Measurements from ENCODE around the gene KLK14.

Gene KLK14

DNA sequence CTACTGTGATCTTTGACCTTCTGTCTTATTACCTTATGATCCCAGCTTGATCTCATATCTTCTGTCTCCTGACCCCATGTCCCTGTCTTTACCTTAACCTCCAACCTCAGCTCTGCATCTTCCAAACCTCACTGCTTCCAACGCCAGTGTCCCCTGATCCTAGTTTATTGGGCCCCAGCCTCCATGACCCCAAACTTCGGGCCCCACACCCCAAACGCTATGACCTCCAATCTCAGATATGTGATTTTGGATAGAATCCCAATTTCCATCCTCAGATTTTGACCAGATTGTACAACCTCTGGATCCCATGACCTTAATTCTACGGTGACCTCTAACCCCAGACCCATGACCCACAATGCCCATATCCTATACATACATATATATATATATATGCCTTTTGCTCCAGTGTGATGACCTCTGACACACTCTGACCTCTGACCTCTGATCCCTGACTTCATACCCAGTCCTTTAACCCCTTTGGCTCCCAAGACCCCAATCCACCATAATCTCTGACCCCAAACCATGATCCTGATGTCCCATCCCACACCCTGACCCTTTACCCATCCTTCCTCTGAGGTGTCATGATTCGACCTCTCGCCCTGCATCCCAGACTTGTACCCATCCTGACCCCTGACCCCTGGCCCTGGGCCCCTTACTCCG lies 51.3 kb downstream of the KLK14 start:
- TF ChIP-seq, protein P1, sequence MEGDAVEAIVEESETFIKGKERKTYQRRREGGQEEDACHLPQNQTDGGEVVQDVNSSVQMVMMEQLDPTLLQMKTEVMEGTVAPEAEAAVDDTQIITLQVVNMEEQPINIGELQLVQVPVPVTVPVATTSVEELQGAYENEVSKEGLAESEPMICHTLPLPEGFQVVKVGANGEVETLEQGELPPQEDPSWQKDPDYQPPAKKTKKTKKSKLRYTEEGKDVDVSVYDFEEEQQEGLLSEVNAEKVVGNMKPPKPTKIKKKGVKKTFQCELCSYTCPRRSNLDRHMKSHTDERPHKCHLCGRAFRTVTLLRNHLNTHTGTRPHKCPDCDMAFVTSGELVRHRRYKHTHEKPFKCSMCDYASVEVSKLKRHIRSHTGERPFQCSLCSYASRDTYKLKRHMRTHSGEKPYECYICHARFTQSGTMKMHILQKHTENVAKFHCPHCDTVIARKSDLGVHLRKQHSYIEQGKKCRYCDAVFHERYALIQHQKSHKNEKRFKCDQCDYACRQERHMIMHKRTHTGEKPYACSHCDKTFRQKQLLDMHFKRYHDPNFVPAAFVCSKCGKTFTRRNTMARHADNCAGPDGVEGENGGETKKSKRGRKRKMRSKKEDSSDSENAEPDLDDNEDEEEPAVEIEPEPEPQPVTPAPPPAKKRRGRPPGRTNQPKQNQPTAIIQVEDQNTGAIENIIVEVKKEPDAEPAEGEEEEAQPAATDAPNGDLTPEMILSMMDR (conservative IDR thresholded peaks at IDR 0.05; ENCODE audit: low read depth), result no peak
- no peak for DNase-seq (ENCODE audit: low spot score)
- CTCF ChIA-PET, result no interaction called here
- POLR2A ChIA-PET (ENCODE audit: low non-redundant PET), result no interaction called here
- H3K27ac ChIP-seq, result no peak overlapping the region

DNA sequence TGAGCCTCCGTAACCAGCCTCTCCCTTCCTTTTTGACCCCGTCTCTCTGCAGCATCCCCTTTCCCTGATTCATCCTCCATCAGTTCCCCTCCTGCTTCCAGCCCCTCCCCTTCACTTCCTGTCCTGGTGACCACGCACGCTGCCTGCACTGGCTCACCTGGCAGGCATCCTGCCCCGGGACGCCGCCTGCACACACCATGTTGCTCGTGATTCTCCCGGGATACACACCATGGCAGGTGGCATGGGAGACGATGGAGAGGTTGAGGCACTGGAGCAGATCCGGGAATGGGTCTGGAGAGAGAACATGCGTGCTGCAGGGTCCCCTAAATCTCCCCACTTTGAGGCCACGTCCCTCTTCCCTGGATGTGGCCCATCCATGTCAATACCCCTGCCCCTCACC lies 52.1 kb downstream of the KLK14 start:
- TF ChIP-seq, protein P1 (conservative IDR thresholded peaks at IDR 0.05; ENCODE audit: low read depth), result no peak
- CTCF ChIA-PET, result no interaction called here

DNA sequence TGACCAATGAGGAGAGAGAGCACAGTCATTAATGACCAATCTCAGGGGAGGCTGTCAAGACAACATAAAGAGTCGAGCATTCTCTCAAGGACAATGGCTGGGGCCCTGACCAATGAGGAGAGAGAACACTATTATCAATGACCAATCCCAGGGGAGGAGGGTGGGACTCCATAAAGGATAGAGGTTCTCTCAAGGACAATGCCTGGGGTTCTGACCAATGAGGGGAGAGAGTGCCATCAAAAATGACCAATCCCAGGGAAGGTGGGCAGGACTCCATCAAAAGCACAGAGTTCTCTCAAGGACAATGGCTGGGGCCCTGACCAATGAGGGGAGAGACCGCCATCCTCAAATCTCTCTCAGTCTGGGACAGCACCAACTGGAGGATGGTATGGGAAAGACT lies 53.0 kb downstream of the KLK14 start:
- TF ChIP-seq, protein P1 (conservative IDR thresholded peaks at IDR 0.05; ENCODE audit: low read depth), result no peak
- POLR2A ChIA-PET (ENCODE audit: low non-redundant PET), result no interaction called here

More for the DNA sequence above, 52.1 kb downstream of the KLK14 start:
- POLR2A ChIA-PET (ENCODE audit: low non-redundant PET), result no interaction called here
- DNase-seq (ENCODE audit: low spot score), result no peak
- H3K27ac ChIP-seq, result no peak overlapping the region

More for the DNA sequence above, 53.0 kb downstream of the KLK14 start:
- CTCF ChIA-PET, result no interaction called here
- no peak overlapping the region for H3K27ac ChIP-seq
- DNase-seq (ENCODE audit: low spot score), result no peak

Data from RWPE1 (cell line).